Stimulated activated CD8-positive, alpha-beta memory T cell treated with anti-CD3 and anti-CD28 coated beads, Interleukin-12 subunit alpha, Interleukin-12 subunit beta, amount 100 ng/mL, for 24 hours (primary cell): Measurements from ENCODE around the gene OR4N5.
"Not testable (repeated sequence)": the region's sequence is repeated elsewhere in the genome, so short reads cannot be mapped to it uniquely, and the experiment has no call there.

ENCODE experiments used
- DNase-seq: peaks from one replicate; pipeline ENCODE4 v3.0.0-alpha.2; 2020; ENCODE audit errors: extremely low read depth

Gene OR4N5

GRCh38 chr14:20138520-20138919 is at the start of gene OR4N5:
Gene OR4N5 (plus strand): TSS chr14:20138820. CDS start chr14:20143736, 4,916 bp downstream.
- DNase-seq, result no peak

- no peak for DNase-seq
Measured at GRCh38 chr14:20092050-20092449, 46.6 kb upstream of the OR4N5 start.

GRCh38 chr14:20093442-20093841 is 45.2 kb upstream of the OR4N5 start:
- no peak for DNase-seq

- not testable (repeated sequence) for DNase-seq
Measured at GRCh38 chr14:20098926-20099770, 39.5 kb upstream of the OR4N5 start.

GRCh38 chr14:20110438-20110837 is 28.2 kb upstream of the OR4N5 start, which contains the start of gene OR4K17:
Gene OR4K17 (plus strand): TSS chr14:20110739. CDS start chr14:20117500, 6,761 bp downstream.
- DNase-seq, result no peak

GRCh38 chr14:20112321-20112720 is 26.3 kb upstream of the OR4N5 start:
- no peak for DNase-seq

GRCh38 chr14:20116748-20117147 is 21.9 kb upstream of the OR4N5 start:
- DNase-seq, result no peak

GRCh38 chr14:20118795-20119194 is 19.8 kb upstream of the OR4N5 start:
- no peak for DNase-seq

GRCh38 chr14:20143911-20144310 is 5.3 kb downstream of the OR4N5 start:
- DNase-seq, result no peak

- DNase-seq, result no peak
Measured at GRCh38 chr14:20144820-20145219, 6.2 kb downstream of the OR4N5 start.

- DNase-seq, result no peak
Measured at GRCh38 chr14:20164462-20164861, 25.8 kb downstream of the OR4N5 start.

- no peak for DNase-seq
Measured at GRCh38 chr14:20167091-20167490, 28.5 kb downstream of the OR4N5 start.

GRCh38 chr14:20169852-20170251 is 31.2 kb downstream of the OR4N5 start:
- not testable (repeated sequence) for DNase-seq

- DNase-seq, result not testable (repeated sequence)
Measured at GRCh38 chr14:20174205-20174604, 35.6 kb downstream of the OR4N5 start.

- DNase-seq, result no peak
Measured at GRCh38 chr14:20176330-20176729, 37.7 kb downstream of the OR4N5 start.

- no peak for DNase-seq
Measured at GRCh38 chr14:20177433-20177974, 38.9 kb downstream of the OR4N5 start.

- no peak for DNase-seq
Measured at GRCh38 chr14:20179218-20179617, 40.6 kb downstream of the OR4N5 start.

GRCh38 chr14:20179880-20180279 is 41.3 kb downstream of the OR4N5 start:
- no peak for DNase-seq

- DNase-seq, result no peak
Measured at GRCh38 chr14:20180486-20180885, 41.9 kb downstream of the OR4N5 start.

- no peak for DNase-seq
Measured at GRCh38 chr14:20184181-20184580, 45.6 kb downstream of the OR4N5 start.

GRCh38 chr14:20190596-20190995 is 52.0 kb downstream of the OR4N5 start, which contains the start of gene OR11G2:
Gene OR11G2 (plus strand): TSS chr14:20190896. CDS start chr14:20197438, 6,542 bp downstream.
- DNase-seq, result no peak

- no peak for DNase-seq
Measured at GRCh38 chr14:20191396-20191795, 52.8 kb downstream of the OR4N5 start.

GRCh38 chr14:20194101-20194500 is 55.5 kb downstream of the OR4N5 start:
- no peak for DNase-seq
